ENCODE measurements around the gene PAM16.

- peak; percentile 49; the same call in 1 of the 2 replicates for TF ChIP-seq EP300 (IDR thresholded peaks at IDR 0.05; ENCODE audit: low read length)
- TF ChIP-seq POLR2A (conservative IDR thresholded peaks at IDR 0.05): no peak
- TF ChIP-seq BACH1 (tag; IDR thresholded peaks at IDR 0.05): peak; percentile 25; the same call in 1 of the 2 replicates
- TF ChIP-seq EZH2 (IDR thresholded peaks at IDR 0.05; ENCODE audit: borderline replicate concordance, low read depth, low read length): no peak
- no peak for TF ChIP-seq GABPB1 (CRISPR knock-in tag; IDR thresholded peaks at IDR 0.05)
- no peak for TF ChIP-seq CTCF (IDR thresholded peaks at IDR 0.05 in 2 of 3, conservative IDR thresholded peaks at IDR 0.05 in 1 of 3; ENCODE audit: insufficient read depth in 2 of 3, low read depth in 1 of 3, low read length in 3 of 3)
- no peak for TF ChIP-seq CBFB (CRISPR knock-in tag; IDR thresholded peaks at IDR 0.05)
- TF ChIP-seq MAX (CRISPR knock-in tag; IDR thresholded peaks at IDR 0.05): no peak
- TF ChIP-seq HDAC1 (IDR thresholded peaks at IDR 0.05): peak in 1 of 2 experiments; percentile 54; a peak in 2 of 4 replicates
- TF ChIP-seq ZNF121 (CRISPR knock-in tag; conservative IDR thresholded peaks at IDR 0.05): 0 out of 2 replicates have a peak, but pooled peaks have one; percentile 6
- TF ChIP-seq BRCA1 (IDR thresholded peaks at IDR 0.05): no peak
- no peak for TF ChIP-seq BRCA1 (CRISPR knock-in tag; IDR thresholded peaks at IDR 0.05)
- no peak for TF ChIP-seq PATZ1 (CRISPR knock-in tag; IDR thresholded peaks at IDR 0.05; ENCODE audit: borderline replicate concordance)
- peak; percentile 38 for TF ChIP-seq ZFX (CRISPR knock-in tag; IDR thresholded peaks at IDR 0.05)
- no peak for TF ChIP-seq RAD21 (CRISPR knock-in tag; conservative IDR thresholded peaks at IDR 0.05 in 1 of 2, IDR thresholded peaks at IDR 0.05 in 1 of 2)
Observed at GRCh38 chr16:4370570-4371356, 19.6 kb upstream of the PAM16 start.

Data from K562 (cell line).